ENCODE measurements around the gene ANKZF1. TPM values are rescaled to one million over a fixed set of nuclear protein-coding genes. Genes with fewer than 3 reads are reported as not detected.
A peak's percentile ranks its signal among the peaks of the same experiment; 100 is the strongest.

ANKZF1 gene
- total RNA-seq, 1 donor from 2014 or later = 50.3 TPM

DNA sequence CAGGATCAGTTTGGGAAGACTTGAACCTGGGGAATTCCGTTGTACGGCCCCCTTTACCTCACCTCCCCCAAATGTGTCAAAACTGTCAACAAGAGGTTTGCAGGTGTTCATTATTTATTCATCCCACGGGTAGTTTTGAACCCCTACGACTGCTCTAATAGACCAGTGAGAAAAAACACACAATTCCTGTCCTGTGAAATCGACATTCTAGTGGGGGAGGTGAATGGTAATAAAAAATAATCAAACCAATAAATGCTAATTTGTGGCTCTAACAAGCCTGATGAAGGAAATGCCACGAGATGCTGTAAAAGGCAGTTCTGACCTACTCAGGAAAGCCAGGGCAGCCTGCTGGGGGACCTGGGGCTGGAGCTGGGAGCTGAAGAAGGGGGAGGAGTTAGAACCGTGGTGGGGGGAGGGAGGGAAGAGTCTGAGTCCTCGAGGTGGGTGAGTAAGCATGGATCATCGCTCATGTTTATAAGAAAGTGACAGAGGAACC lies 49.1 kb downstream of the ANKZF1 start:
- TF ChIP-seq, protein P1, sequence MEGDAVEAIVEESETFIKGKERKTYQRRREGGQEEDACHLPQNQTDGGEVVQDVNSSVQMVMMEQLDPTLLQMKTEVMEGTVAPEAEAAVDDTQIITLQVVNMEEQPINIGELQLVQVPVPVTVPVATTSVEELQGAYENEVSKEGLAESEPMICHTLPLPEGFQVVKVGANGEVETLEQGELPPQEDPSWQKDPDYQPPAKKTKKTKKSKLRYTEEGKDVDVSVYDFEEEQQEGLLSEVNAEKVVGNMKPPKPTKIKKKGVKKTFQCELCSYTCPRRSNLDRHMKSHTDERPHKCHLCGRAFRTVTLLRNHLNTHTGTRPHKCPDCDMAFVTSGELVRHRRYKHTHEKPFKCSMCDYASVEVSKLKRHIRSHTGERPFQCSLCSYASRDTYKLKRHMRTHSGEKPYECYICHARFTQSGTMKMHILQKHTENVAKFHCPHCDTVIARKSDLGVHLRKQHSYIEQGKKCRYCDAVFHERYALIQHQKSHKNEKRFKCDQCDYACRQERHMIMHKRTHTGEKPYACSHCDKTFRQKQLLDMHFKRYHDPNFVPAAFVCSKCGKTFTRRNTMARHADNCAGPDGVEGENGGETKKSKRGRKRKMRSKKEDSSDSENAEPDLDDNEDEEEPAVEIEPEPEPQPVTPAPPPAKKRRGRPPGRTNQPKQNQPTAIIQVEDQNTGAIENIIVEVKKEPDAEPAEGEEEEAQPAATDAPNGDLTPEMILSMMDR (conservative IDR thresholded peaks at IDR 0.05; ENCODE audit: low read depth, low read length) = no peak
- H3K4me3 ChIP-seq (ENCODE audit: low read depth, low read length) = peak overlapping the region; percentile 38
- DNase-seq (ENCODE audit: low read depth) = no peak

DNA sequence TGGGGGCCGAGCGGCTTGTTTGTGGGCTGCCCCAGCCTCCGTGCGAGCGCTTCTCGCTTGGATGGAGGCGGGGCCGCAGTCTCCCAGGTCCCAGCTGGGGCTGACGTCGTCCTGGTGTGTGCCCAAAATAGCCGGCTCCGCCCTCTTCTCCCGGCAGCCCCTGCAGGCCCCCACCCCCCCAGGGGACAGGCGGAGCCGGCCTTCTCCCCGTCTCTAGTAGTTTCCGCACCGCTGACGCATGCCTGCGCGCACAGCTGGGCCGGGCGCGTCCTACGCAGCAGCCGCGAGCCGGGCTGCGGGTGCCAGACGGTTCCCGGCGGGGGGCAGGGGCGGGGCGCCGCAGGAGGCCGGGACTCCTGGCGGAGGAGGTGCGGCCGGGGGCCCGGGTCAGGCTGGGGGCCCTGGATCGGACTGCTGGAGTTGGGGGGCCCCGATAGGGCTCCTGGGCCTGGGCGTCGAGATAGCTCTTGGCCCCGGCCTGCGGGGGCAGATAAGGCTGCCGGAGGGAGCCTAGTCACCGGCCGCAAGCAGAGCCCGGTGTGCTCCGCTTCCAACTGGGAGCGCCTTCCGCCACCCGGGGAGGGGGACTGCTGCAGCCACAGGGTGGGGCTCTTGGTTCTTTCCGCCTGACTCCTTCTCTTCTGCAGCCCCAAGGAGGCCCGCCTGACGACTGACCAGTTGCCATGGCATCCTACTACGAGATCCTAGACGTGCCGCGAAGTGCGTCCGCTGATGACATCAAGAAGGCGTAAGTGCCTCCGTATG lies 49.7 kb downstream of the ANKZF1 start, which contains the start of gene DNAJB2:
Gene DNAJB2, plus strand, starts transcription at position 216 of the 765 bp plus-strand sequence. Its CDS starts 468 bp downstream, at position 684.
- TF ChIP-seq, protein P1 (conservative IDR thresholded peaks at IDR 0.05; ENCODE audit: low read depth, low read length) = peak; percentile 10
- peak within 1 kb of the TSS; percentile 78 for H3K4me3 ChIP-seq (ENCODE audit: low read depth, low read length)
- DNase-seq (ENCODE audit: low read depth) = peak; percentile 83

DNA sequence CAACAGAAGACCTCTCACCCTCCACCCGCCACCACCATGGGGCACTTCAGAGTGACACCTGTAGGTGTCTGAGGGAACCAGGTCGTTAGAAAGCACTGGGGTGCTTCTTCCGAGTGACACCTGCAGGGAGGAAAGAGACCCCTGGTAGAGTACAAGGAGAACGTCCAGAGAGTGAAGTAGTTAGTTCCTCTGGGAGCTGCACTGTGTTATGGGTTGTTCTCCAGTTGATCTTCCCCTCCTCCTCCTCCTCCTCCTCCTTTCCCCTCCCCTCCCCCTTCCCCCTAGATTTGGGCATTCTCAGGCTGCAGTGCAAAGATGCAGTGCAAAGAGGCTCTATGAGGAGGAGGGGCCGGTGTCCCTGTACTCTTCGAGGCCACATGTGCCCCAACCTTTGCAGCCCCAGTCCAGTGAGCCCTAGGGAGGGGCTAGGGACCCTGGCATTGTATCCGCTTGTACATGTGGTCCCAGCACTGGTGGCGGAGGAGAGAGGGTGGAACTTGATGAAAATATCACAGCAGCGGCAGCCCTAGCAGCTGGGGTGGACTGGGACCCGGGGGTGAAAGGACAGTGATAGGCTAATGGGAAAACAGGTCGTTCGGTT lies 50.4 kb downstream of the ANKZF1 start:
- H3K4me3 ChIP-seq (ENCODE audit: low read depth, low read length) = peak overlapping the region; percentile 78
- DNase-seq (ENCODE audit: low read depth) = no peak
- TF ChIP-seq, protein P1 (conservative IDR thresholded peaks at IDR 0.05; ENCODE audit: low read depth, low read length) = no peak

DNA sequence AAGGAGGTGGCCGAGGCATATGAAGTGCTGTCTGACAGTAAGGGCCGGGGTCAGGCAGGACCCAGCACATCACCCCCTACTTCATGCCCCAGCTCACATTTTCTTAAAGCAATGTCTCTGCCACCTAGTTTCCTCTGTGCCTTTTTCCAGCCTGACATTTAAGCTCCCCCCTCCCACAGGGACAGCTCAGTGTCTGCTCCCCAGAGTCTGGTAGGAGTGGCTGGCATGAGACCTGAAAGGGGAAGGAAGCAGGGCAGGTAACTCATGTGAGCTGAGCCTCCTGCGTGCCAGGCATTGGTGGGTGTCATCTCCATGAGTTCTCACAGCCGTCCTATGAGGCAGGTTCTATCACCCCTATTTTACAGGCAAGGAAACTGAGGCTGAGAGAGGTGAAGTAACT lies 51.0 kb downstream of the ANKZF1 start:
- no peak overlapping the region for H3K4me3 ChIP-seq (ENCODE audit: low read depth, low read length)
- TF ChIP-seq, protein P1 (conservative IDR thresholded peaks at IDR 0.05; ENCODE audit: low read depth, low read length) = no peak
- no peak for DNase-seq (ENCODE audit: low read depth)

DNA sequence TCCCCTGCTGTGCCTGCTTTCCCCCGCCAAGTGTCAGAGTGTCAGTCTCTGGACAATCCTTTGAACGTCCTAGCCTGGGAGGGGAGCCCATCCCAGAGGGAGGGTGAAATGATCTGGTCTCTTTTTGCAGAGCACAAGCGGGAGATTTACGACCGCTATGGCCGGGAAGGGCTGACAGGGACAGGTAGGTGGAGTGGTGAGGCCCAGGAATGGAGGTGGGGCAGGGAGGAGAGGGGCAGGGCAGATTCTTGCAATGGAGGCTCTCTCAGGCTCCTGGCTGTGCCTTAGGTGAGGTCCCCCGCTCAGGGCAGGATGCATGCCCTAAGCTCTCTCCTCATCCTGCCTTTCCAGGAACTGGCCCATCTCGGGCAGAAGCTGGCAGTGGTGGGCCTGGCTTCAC lies 52.0 kb downstream of the ANKZF1 start:
- no peak for DNase-seq (ENCODE audit: low read depth)
- TF ChIP-seq, protein P1 (conservative IDR thresholded peaks at IDR 0.05; ENCODE audit: low read depth, low read length) = no peak
- no peak overlapping the region for H3K4me3 ChIP-seq (ENCODE audit: low read depth, low read length)

DNA sequence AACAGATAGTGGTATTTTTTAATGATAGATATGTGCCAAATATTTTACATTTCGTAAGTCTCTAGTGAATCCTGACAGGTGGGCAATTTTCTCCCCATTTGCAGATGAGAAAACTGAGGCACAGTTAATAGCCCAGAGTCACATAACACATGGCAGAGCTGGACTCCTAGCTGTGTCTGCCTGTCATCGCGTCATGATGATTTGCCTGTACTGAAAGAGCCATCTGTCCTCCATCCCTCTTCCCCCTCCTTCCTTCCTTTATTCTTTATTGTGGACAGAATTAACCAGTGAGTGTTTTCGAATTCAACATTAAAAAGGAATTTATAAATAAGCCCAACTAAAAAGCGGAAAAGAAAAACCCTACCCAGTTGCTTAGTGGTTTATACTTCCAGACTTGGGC lies 52.8 kb downstream of the ANKZF1 start:
- no peak for DNase-seq (ENCODE audit: low read depth)
- TF ChIP-seq, protein P1 (conservative IDR thresholded peaks at IDR 0.05; ENCODE audit: low read depth, low read length) = no peak
- H3K4me3 ChIP-seq (ENCODE audit: low read depth, low read length) = no peak overlapping the region

All from epithelial cell of proximal tubule (primary cell).